ENCODE measurements around the gene PNPLA7.

Gene PNPLA7

DNA sequence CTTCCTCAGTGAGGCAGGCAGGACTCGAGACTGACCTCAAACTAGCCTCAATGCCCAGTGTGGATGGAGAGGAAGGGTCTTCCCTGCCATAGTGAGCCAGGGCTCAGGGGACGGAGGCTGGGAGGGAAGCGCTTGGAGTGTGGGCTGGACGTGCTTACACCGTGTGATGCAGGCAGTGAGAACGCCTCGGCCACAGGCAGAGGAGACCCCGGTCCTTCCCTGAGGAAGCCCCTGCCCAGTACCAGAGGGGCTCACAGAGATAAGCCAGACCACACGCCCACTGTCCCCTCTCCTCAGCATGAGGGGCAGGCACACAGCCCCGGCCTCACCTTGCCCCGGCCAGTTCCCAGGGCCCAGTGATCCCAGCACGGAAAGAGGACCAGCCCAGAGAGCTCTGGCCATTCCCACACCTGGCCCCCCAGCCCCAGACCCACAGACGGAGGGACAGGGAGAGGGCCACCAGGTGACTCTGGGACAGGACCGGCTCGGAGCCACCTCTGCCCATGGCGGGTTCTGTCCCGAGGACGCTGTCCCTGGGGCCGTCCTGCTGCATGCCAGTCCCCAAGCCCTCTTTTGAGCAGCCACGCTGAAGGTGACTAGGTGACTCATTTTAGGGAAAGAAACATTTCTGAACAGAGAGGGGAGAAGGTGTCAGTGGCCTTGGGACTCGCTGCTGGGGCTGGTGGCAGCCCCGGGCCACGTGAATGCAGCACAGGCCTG is 85.0 kb downstream of the PNPLA7 start:
- Histone ChIP-seq H3K9ac (ENCODE audit: low read depth, low read length) (no peak overlapping the region), H3K27me3 (ENCODE audit: control insufficient read depth, insufficient read depth, low read length) (peaks cover 2% of the 10 kb centered on the region), H3K4me3 (ENCODE audit: low read length) (no peak overlapping the region), H3K4me2 (ENCODE audit: low read length) (no peak overlapping the region), H3K36me3 (ENCODE audit: insufficient read depth, low read length) (no peaks in the 10 kb centered on the region), H3K4me1 (ENCODE audit: control insufficient read depth, insufficient read depth, low read length) (no peaks in the 10 kb centered on the region), H3K9me3 (replicated peaks; ENCODE audit: low read length) (no peaks in the 10 kb centered on the region)

DNA sequence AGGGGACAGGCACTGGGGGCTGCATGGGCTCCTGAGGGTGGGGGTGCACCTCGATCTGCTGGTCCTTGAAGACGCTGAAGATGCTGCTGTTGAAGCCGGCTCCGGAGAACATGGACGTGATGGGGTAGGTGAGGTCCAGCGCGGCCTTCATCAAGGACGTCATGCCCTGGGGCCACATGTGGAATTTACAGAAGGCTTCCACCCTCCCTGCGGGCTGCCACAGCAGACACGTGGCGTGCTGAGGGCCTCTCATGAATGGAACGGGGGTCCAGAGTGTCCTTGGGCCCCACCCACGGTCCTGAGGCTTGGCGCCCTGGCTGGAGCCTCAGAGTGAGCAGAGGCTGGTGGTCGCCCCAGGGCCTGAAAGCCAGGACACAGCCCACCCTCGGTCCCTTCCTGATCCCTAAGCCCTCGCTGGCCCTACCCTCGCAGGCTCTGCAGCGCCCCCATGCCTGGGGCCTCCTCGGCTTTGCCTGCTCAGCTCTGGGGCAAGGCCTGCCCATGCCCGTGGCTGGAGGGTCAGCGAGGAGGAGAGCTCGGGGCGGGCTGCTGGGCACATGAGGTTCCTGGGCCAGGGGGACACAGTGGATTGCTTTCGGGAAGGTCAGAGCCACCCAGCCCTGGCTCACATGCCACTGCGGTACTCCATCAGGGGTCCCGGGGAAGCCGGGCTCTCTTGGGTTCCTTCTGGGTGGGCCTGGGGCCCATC is 85.8 kb downstream of the PNPLA7 start:
- H3K9ac ChIP-seq (ENCODE audit: low read depth, low read length) = no peak overlapping the region
- H3K4me3 ChIP-seq (ENCODE audit: low read length) = no peak overlapping the region
- no peaks in the 10 kb centered on the region for H3K36me3 ChIP-seq (ENCODE audit: insufficient read depth, low read length)
- H3K9me3 ChIP-seq (replicated peaks; ENCODE audit: low read length) = no peaks in the 10 kb centered on the region
- peaks cover 3% of the 10 kb centered on the region for H3K4me1 ChIP-seq (ENCODE audit: control insufficient read depth, insufficient read depth, low read length)
- H3K4me2 ChIP-seq (ENCODE audit: low read length) = no peak overlapping the region
- no peaks in the 10 kb centered on the region for H3K27me3 ChIP-seq (ENCODE audit: control insufficient read depth, insufficient read depth, low read length)

- no peaks in the 10 kb centered on the region for H3K27me3 ChIP-seq (ENCODE audit: control insufficient read depth, insufficient read depth, low read length)
- H3K4me3 ChIP-seq (ENCODE audit: low read length) = no peak overlapping the region
- H3K4me2 ChIP-seq (ENCODE audit: low read length) = no peak overlapping the region
Observed at GRCh38 chr9:137463931-137464290, 86.3 kb downstream of the PNPLA7 start.

DNA sequence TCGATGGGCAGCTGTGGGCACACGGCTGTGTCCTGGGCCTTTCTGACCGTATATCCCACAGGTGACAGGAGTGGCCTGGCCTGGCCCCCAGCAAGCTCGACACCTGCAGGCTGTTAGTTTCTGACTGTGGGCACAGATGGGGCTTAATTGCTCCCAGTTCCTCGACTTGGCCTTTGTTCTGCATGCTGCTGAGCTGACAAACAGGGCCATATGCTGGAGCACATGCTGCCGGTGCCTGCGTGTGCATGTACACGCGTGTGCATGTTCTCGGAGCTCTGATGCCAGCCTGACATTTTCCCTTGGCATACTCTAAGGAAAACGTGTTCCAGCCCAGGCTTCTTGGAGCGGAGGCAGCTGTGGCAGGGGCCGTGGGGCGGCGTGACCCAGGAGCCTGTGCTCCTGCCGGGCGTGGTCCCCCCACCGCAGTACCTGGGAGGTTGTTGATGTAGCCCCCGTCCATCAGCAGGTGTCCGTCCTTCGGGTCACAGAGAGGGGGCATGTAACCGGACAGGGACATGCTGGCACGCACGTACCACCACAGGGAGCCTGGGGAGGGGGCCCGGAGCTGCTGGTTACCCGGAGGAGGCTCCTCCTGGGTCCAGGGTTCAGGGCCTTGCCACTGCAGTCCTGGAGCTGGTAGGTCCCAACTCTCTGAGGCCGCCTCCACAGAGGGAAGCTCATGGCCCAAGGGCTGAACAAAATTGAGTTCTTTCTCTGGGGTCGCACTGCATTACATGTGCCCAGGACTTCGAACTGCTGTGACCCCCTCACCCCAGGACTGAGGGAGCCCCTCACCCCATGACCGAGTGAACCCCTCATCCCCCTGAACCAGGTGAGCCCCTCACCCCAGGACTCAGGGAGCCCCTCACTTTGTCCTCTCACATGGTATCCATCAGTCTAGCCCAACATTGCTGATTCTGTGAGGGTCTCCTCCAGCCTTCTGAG is 86.9 kb downstream of the PNPLA7 start:
- H3K9ac ChIP-seq (ENCODE audit: low read depth, low read length) = no peak overlapping the region
- H3K27me3 ChIP-seq (ENCODE audit: control insufficient read depth, insufficient read depth, low read length) = no peaks in the 10 kb centered on the region
- H3K4me2 ChIP-seq (ENCODE audit: low read length) = no peak overlapping the region
- no peaks in the 10 kb centered on the region for H3K9me3 ChIP-seq (replicated peaks; ENCODE audit: low read length)
- H3K4me3 ChIP-seq (ENCODE audit: low read length) = no peak overlapping the region
- H3K36me3 ChIP-seq (ENCODE audit: insufficient read depth, low read length) = no peaks in the 10 kb centered on the region
- peaks cover 6% of the 10 kb centered on the region for H3K4me1 ChIP-seq (ENCODE audit: control insufficient read depth, insufficient read depth, low read length)

More at GRCh38 chr9:137463931-137464290, 86.3 kb downstream of the PNPLA7 start:
- no peaks in the 10 kb centered on the region for H3K9me3 ChIP-seq (replicated peaks; ENCODE audit: low read length)
- H3K4me1 ChIP-seq (ENCODE audit: control insufficient read depth, insufficient read depth, low read length) = peaks cover 5% of the 10 kb centered on the region
- no peaks in the 10 kb centered on the region for H3K36me3 ChIP-seq (ENCODE audit: insufficient read depth, low read length)
- H3K9ac ChIP-seq (ENCODE audit: low read depth, low read length) = no peak overlapping the region

GRCh38 chr9:137462396-137462985 is 87.7 kb downstream of the PNPLA7 start:
- no peaks in the 10 kb centered on the region for H3K9me3 ChIP-seq (replicated peaks; ENCODE audit: low read length)
- no peak overlapping the region for H3K4me3 ChIP-seq (ENCODE audit: low read length)
- no peaks in the 10 kb centered on the region for H3K27me3 ChIP-seq (ENCODE audit: control insufficient read depth, insufficient read depth, low read length)
- H3K9ac ChIP-seq (ENCODE audit: low read depth, low read length) = no peak overlapping the region
- H3K4me1 ChIP-seq (ENCODE audit: control insufficient read depth, insufficient read depth, low read length) = peaks cover 14% of the 10 kb centered on the region
- no peak overlapping the region for H3K4me2 ChIP-seq (ENCODE audit: low read length)
- no peaks in the 10 kb centered on the region for H3K36me3 ChIP-seq (ENCODE audit: insufficient read depth, low read length)

DNA sequence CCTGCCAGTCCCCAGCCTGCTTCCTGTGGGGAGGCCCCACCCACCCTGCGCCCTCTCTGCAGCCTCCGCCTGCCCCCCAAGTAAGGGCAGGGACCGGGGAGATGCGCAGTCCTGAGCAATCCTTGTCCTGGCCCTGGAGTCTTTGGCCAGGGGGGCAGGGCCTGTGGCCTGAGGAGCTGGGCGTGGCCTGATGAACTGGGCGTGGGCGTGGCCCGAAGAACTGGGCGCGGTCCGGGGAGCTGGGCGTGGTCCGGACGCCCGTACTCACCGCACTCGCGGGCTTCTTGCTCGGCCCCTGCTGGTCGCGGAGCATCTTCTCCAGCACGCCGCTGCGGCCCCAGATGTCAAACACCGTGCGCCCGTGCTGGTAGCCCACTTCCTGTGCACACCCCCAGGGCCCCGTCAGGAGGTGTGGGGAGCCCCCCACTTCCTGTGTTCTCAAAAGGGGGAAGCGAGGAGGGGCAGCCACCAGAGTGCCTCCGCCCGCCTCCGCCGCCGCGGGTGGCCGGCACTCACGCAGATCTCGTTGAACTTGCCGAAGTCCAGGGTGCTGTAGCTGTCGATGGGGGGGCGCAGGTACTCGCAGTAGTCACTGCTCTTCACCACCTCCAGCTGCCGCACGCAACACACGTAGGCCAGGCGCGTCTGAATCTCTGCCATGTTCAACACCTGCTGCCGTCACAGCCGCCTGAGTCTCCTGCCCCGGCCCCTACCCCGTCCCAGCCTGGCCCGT is 88.4 kb downstream of the PNPLA7 start:
- peaks cover 20% of the 10 kb centered on the region for H3K4me1 ChIP-seq (ENCODE audit: control insufficient read depth, insufficient read depth, low read length)
- H3K27me3 ChIP-seq (ENCODE audit: control insufficient read depth, insufficient read depth, low read length) = no peaks in the 10 kb centered on the region
- peaks cover 5% of the 10 kb centered on the region for H3K36me3 ChIP-seq (ENCODE audit: insufficient read depth, low read length)
- H3K4me2 ChIP-seq (ENCODE audit: low read length) = no peak overlapping the region
- H3K9ac ChIP-seq (ENCODE audit: low read depth, low read length) = no peak overlapping the region
- H3K4me3 ChIP-seq (ENCODE audit: low read length) = no peak overlapping the region
- no peaks in the 10 kb centered on the region for H3K9me3 ChIP-seq (replicated peaks; ENCODE audit: low read length)

DNA sequence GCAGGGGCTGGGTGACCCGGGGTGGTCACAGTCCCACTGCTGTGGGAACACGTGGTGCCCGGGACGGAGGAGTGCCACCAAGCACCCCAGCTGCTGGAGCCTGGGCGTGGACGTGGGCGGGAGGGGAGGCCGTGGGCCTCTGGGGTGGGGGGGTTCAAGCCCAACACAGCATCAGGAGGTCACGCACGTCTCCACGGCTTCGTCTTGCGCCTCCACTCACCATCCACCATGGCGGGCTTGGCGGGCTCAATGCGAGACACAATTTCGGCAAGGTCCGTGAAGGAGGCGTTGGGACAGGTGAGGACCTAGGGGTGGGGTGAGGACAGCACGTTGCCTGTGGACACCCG is 88.9 kb downstream of the PNPLA7 start:
- Histone ChIP-seq H3K4me3 (ENCODE audit: low read length) (no peak overlapping the region), H3K4me1 (ENCODE audit: control insufficient read depth, insufficient read depth, low read length) (peaks cover 26% of the 10 kb centered on the region), H3K36me3 (ENCODE audit: insufficient read depth, low read length) (peaks cover 8% of the 10 kb centered on the region)

GRCh38 chr9:137460363-137461315 is 89.6 kb downstream of the PNPLA7 start:
- Histone ChIP-seq H3K36me3 (ENCODE audit: insufficient read depth, low read length) (peaks cover 14% of the 10 kb centered on the region), H3K4me3 (ENCODE audit: low read length) (no peak overlapping the region)

More for the DNA sequence above, 88.9 kb downstream of the PNPLA7 start:
- Histone ChIP-seq H3K27me3 (ENCODE audit: control insufficient read depth, insufficient read depth, low read length) (no peaks in the 10 kb centered on the region), H3K9ac (ENCODE audit: low read depth, low read length) (no peak overlapping the region), H3K4me2 (ENCODE audit: low read length) (no peak overlapping the region), H3K9me3 (replicated peaks; ENCODE audit: low read length) (no peaks in the 10 kb centered on the region)

DNA sequence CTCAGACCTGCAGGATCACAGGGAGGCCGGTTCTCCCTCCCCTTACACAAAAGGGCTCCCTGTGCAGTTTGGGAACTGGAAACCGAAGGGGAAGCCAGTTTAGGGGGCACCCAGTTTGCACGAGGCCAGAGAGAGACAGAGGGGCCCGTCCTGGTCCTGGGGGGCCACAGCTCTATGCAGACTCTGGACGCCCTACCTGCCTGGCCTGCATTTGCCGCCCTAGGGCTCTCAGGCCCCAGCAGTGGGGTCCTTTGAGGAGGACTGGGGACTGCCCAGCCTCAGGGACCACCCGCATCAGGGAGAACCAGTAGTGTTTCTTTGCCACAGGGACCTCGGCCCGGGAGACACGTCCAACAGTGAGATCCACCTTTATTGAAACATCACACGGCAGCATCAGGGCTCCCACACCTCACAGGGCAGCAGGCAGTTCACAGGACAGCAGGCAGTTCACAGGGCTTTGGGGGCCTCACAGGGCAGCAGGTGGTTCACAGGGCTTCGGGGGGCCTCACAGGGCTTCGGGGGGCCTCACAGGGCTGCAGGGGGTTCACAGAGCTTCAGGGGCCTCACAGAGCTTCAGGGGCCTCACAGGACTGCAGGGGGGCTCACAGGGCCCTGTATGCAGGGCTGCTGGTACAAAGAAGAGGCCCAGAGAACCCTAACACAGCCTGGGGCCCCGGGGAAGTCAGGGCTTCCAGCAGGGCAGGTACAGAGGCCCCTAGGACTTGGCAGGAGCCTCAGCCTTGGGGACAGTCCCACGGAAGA is 90.4 kb downstream of the PNPLA7 start:
- Histone ChIP-seq H3K9me3 (replicated peaks; ENCODE audit: low read length) (no peaks in the 10 kb centered on the region), H3K4me1 (ENCODE audit: control insufficient read depth, insufficient read depth, low read length) (peaks cover 37% of the 10 kb centered on the region), H3K36me3 (ENCODE audit: insufficient read depth, low read length) (peaks cover 23% of the 10 kb centered on the region), H3K27me3 (ENCODE audit: control insufficient read depth, insufficient read depth, low read length) (no peaks in the 10 kb centered on the region), H3K4me2 (ENCODE audit: low read length) (peak overlapping the region; percentile 99), H3K9ac (ENCODE audit: low read depth, low read length) (peak overlapping the region; percentile 90), H3K4me3 (ENCODE audit: low read length) (peak overlapping the region; percentile 86)

More at GRCh38 chr9:137460363-137461315, 89.6 kb downstream of the PNPLA7 start:
- H3K27me3 ChIP-seq (ENCODE audit: control insufficient read depth, insufficient read depth, low read length) = no peaks in the 10 kb centered on the region
- H3K9ac ChIP-seq (ENCODE audit: low read depth, low read length) = no peak overlapping the region
- peaks cover 32% of the 10 kb centered on the region for H3K4me1 ChIP-seq (ENCODE audit: control insufficient read depth, insufficient read depth, low read length)
- H3K4me2 ChIP-seq (ENCODE audit: low read length) = no peak overlapping the region
- H3K9me3 ChIP-seq (replicated peaks; ENCODE audit: low read length) = no peaks in the 10 kb centered on the region

Measured in skeletal muscle satellite cell (primary cell).